Mucosa of rectum (tissue), 2 donors: Measurements from ENCODE around the gene CMTM3.
"Not testable (repeated sequence)": the region's sequence is repeated elsewhere in the genome, so short reads cannot be mapped to it uniquely, and the experiment has no call there.

Experiments
- H3K27ac ChIP-seq, 2 donors: one replicate each; pipeline ENCODE4 v1.7.0; 2013; ENCODE audit warnings: inconsistent platforms in 2 of 2, low read depth in 2 of 2, low read length in 2 of 2
- H3K27me3 ChIP-seq, 2 donors: one replicate each; pipeline ENCODE4 v1.7.0; 2013; ENCODE audit warnings: low read length in 2 of 2; ENCODE audit not compliant: control insufficient read depth in 2 of 2, insufficient read depth in 2 of 2
- H3K36me3 ChIP-seq, 2 donors: one replicate each; pipeline ENCODE4 v1.7.0; 2013; ENCODE audit warnings: low read length in 2 of 2; ENCODE audit not compliant: control insufficient read depth in 2 of 2, insufficient read depth in 2 of 2
- H3K4me1 ChIP-seq, 2 donors: one replicate each; pipeline ENCODE4 v1.7.0; 2013; ENCODE audit warnings: low read length in 2 of 2, mild to moderate bottlenecking in 1 of 2; ENCODE audit not compliant: control insufficient read depth in 2 of 2, insufficient read depth in 2 of 2
- H3K4me3 ChIP-seq, 2 donors: one replicate each; pipeline ENCODE4 v1.7.0; 2013; ENCODE audit warnings: low read length in 2 of 2
- H3K9ac ChIP-seq, 2 donors: one replicate each; pipeline ENCODE4 v1.7.0; 2013; ENCODE audit warnings: low read length in 2 of 2, low read depth in 1 of 2, mild to moderate bottlenecking in 1 of 2
- H3K9me3 ChIP-seq, 2 donors: one replicate each; pipeline ENCODE4 v1.7.0; 2013; ENCODE audit warnings: low read length in 2 of 2; ENCODE audit not compliant: control insufficient read depth in 2 of 2
- donor health status: healthy.
- donor health status: Normal muscosa, but diverticular disease.

Gene CMTM3

GRCh38 chr16:66618588-66619375 lies 14.3 kb downstream of the CMTM3 start:
- H3K27ac ChIP-seq: no peak overlapping the region

GRCh38 chr16:66619534-66620428 lies 15.3 kb downstream of the CMTM3 start:
- Histone ChIP-seq H3K9me3 (no peaks in the 10 kb centered on the region), H3K27ac (no peak overlapping the region), H3K4me3 (no peak overlapping the region), H3K36me3 (peaks cover 25 to 35% of the 10 kb centered on the region in 2 donors), H3K9ac (no peak overlapping the region), H3K4me1 (no peaks in the 10 kb centered on the region), H3K27me3 (no peaks in the 10 kb centered on the region)

More at GRCh38 chr16:66618588-66619375, 14.3 kb downstream of the CMTM3 start:
- Histone ChIP-seq H3K4me1 (no peaks in the 10 kb centered on the region), H3K27me3 (no peaks in the 10 kb centered on the region), H3K36me3 (peaks cover 25 to 39% of the 10 kb centered on the region in 2 donors), H3K9ac (no peak overlapping the region), H3K4me3 (no peak overlapping the region), H3K9me3 (no peaks in the 10 kb centered on the region)

- no peak overlapping the region for H3K27ac ChIP-seq
- H3K36me3 ChIP-seq: peaks cover 22 to 32% of the 10 kb centered on the region in 2 donors
- H3K4me1 ChIP-seq: no peaks in the 10 kb centered on the region
- no peaks in the 10 kb centered on the region for H3K9me3 ChIP-seq
- no peaks in the 10 kb centered on the region for H3K27me3 ChIP-seq
- no peak overlapping the region for H3K9ac ChIP-seq
- H3K4me3 ChIP-seq: no peak overlapping the region
Observed at GRCh38 chr16:66620429-66620795, 15.9 kb downstream of the CMTM3 start.

- no peak overlapping the region for H3K27ac ChIP-seq
- H3K4me1 ChIP-seq: no peaks in the 10 kb centered on the region
Observed at GRCh38 chr16:66621973-66622372, 17.5 kb downstream of the CMTM3 start.

GRCh38 chr16:66622863-66623262 lies 18.4 kb downstream of the CMTM3 start:
- no peaks in the 10 kb centered on the region for H3K9me3 ChIP-seq
- no peak overlapping the region for H3K9ac ChIP-seq
- H3K36me3 ChIP-seq: peaks cover 13 to 25% of the 10 kb centered on the region in 2 donors
- H3K27me3 ChIP-seq: no peaks in the 10 kb centered on the region
- no peak overlapping the region for H3K4me3 ChIP-seq
- no peak overlapping the region for H3K27ac ChIP-seq
- H3K4me1 ChIP-seq: no peaks in the 10 kb centered on the region

More at GRCh38 chr16:66621973-66622372, 17.5 kb downstream of the CMTM3 start:
- Histone ChIP-seq H3K4me3 (no peak overlapping the region), H3K27me3 (no peaks in the 10 kb centered on the region), H3K9ac (no peak overlapping the region), H3K9me3 (no peaks in the 10 kb centered on the region), H3K36me3 (peaks cover 14 to 28% of the 10 kb centered on the region in 2 donors)

GRCh38 chr16:66623755-66624154 lies 19.3 kb downstream of the CMTM3 start:
- H3K9me3 ChIP-seq: no peaks in the 10 kb centered on the region
- peaks cover 13 to 20% of the 10 kb centered on the region in 2 donors for H3K36me3 ChIP-seq
- no peak overlapping the region for H3K27ac ChIP-seq
- H3K4me1 ChIP-seq: no peaks in the 10 kb centered on the region
- no peaks in the 10 kb centered on the region for H3K27me3 ChIP-seq
- H3K4me3 ChIP-seq: no peak overlapping the region
- H3K9ac ChIP-seq: no peak overlapping the region

GRCh38 chr16:66627611-66628378 lies 23.3 kb downstream of the CMTM3 start:
- H3K9me3 ChIP-seq, H3K9ac ChIP-seq, H3K36me3 ChIP-seq, H3K4me3 ChIP-seq, H3K4me1 ChIP-seq, H3K27me3 ChIP-seq, H3K27ac ChIP-seq: not testable (repeated sequence)

- H3K27ac ChIP-seq: no peak overlapping the region
- H3K36me3 ChIP-seq: peaks cover 0 to 5% of the 10 kb centered on the region in 2 donors
- H3K4me1 ChIP-seq: no peaks in the 10 kb centered on the region
- H3K4me3 ChIP-seq: no peak overlapping the region
- no peak overlapping the region for H3K9ac ChIP-seq
- H3K27me3 ChIP-seq: no peaks in the 10 kb centered on the region
- H3K9me3 ChIP-seq: no peaks in the 10 kb centered on the region
Observed at GRCh38 chr16:66629856-66630255, 25.4 kb downstream of the CMTM3 start.

GRCh38 chr16:66630561-66631260 lies 26.2 kb downstream of the CMTM3 start:
- H3K4me3 ChIP-seq, H3K27me3 ChIP-seq, H3K27ac ChIP-seq, H3K9me3 ChIP-seq, H3K4me1 ChIP-seq, H3K9ac ChIP-seq, H3K36me3 ChIP-seq: not testable (repeated sequence)
